ENCODE measurements around the gene IFNK.

IFNK gene

GRCh38 chr9:27483576-27483975 lies 40.5 kb upstream of the IFNK start:
- no peak for TF ChIP-seq CTCF (IDR thresholded peaks at IDR 0.05; ENCODE audit: low read depth, low read length)
- DNase-seq (ENCODE audit: low read depth in 2 of 2): no peak
- H3K4me3 ChIP-seq (replicated peaks in 1 of 2; ENCODE audit: low read depth in 2 of 2, low read length in 2 of 2): no peak overlapping the region

DNA sequence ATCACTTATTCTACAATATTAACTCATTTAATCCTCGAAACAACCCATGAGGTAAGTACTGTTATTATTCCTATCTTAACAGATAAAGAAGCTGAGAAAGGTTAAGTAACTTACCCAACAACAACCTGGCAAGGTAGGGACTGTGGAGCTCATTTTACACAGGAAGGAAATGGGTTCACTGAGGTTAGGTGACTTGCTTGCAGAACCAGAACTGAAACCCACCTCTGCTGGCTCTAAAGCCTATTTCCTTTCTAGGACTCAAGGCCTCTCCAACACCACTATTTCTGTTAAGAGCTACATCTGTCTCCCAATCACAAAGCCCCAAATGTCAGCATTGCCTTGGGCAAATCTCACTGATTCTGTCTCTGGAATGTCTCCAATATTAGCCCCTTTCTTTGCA lies 38.9 kb upstream of the IFNK start:
- no peak for DNase-seq (ENCODE audit: low read depth in 2 of 2)
- no peak overlapping the region for H3K4me3 ChIP-seq (replicated peaks in 1 of 2; ENCODE audit: low read depth in 2 of 2, low read length in 2 of 2)
- TF ChIP-seq CTCF (IDR thresholded peaks at IDR 0.05; ENCODE audit: low read depth, low read length): no peak

DNA sequence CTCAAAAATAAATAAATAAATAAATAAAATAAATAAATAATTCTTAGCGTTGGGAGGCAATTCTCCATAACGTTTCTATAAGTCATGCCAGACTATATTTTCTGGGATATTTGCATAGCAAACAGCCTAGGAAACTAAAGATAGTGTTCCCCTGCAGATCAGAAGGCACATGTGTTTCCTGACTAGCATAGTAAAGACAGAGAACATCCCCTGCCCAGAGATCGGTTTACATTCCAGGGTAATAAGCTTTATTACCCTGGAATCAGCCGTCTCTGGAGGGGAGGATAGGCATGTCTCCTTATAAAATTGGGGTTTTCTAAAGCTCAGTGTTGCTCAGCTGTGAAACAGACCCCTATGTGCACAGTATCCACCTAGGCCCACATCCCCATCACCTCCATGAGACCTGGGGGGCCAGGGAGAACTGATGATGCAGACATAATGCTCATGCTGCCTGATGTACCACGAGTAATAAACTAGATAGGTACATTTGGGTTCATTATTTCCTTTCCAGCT lies 36.9 kb upstream of the IFNK start:
- DNase-seq (ENCODE audit: low read depth in 2 of 2): no peak
- TF ChIP-seq CTCF (IDR thresholded peaks at IDR 0.05; ENCODE audit: low read depth, low read length): no peak
- no peak overlapping the region for H3K4me3 ChIP-seq (replicated peaks in 1 of 2; ENCODE audit: low read depth in 2 of 2, low read length in 2 of 2)

GRCh38 chr9:27487927-27488326 lies 36.2 kb upstream of the IFNK start:
- H3K4me3 ChIP-seq (replicated peaks in 1 of 2; ENCODE audit: low read depth in 2 of 2, low read length in 2 of 2): no peak overlapping the region
- DNase-seq (ENCODE audit: low read depth in 2 of 2): no peak
- TF ChIP-seq CTCF (IDR thresholded peaks at IDR 0.05; ENCODE audit: low read depth, low read length): no peak

GRCh38 chr9:27489087-27489876 lies 34.8 kb upstream of the IFNK start:
- no peak for TF ChIP-seq CTCF (IDR thresholded peaks at IDR 0.05; ENCODE audit: low read depth, low read length)
- H3K4me3 ChIP-seq (replicated peaks in 1 of 2; ENCODE audit: low read depth in 2 of 2, low read length in 2 of 2): no peak overlapping the region
- DNase-seq (ENCODE audit: low read depth in 2 of 2): no peak

GRCh38 chr9:27491154-27491553 lies 32.9 kb upstream of the IFNK start:
- no peak for TF ChIP-seq CTCF (IDR thresholded peaks at IDR 0.05; ENCODE audit: low read depth, low read length)
- DNase-seq (ENCODE audit: low read depth in 2 of 2): peak; percentile 5 to 57
- no peak overlapping the region for H3K4me3 ChIP-seq (replicated peaks in 1 of 2; ENCODE audit: low read depth in 2 of 2, low read length in 2 of 2)

All from cardiac fibroblast (primary cell).